Body of pancreas (tissue), 4 donors: ENCODE results near the gene TMEM106C.

ENCODE experiments used
- POLR2A ChIP-seq, 3 donors: fragments of 450-650 bp; IDR thresholded peaks; one replicate each; pipeline ENCODE4 v1.6.1; 2016; ENCODE audit warnings: antibody characterized with exemption in 3 of 3, mild to moderate bottlenecking in 2 of 3
- TF ChIP-seq, protein P1 (sequence below), 7 experiments: fragments of 450-650 bp in 4 of 7; fragments of 200-600 bp in 3 of 7; sonication (generic) in 3 of 7; IDR thresholded peaks; one replicate each; pipeline ENCODE4 v1.5.1; 2016 to 2019; ENCODE audit warnings: antibody characterized with exemption in 7 of 7

DNA sequence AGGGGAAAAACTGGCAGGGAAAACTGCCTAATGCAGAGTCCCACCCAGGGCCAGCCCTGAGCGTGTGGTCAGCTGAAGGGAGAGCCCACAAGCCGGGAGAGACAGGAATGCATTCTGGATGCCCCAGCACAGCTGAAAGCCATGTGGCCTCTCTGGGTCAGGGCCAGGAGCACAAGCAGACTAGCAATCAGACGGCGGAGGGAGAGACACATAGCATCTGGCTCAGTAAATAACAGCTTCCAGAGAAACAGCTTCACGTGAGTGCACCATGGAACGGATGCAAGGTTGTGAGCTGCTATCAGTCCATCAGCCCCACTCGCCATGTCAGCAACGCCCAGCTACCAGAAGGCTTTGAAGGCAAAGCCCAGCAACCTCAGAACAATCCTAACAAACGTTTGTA, 28.2 kb upstream of the TMEM106C start:
- TF ChIP-seq POLR2A (IDR thresholded peaks at IDR 0.05): no peak
- TF ChIP-seq, protein P1, sequence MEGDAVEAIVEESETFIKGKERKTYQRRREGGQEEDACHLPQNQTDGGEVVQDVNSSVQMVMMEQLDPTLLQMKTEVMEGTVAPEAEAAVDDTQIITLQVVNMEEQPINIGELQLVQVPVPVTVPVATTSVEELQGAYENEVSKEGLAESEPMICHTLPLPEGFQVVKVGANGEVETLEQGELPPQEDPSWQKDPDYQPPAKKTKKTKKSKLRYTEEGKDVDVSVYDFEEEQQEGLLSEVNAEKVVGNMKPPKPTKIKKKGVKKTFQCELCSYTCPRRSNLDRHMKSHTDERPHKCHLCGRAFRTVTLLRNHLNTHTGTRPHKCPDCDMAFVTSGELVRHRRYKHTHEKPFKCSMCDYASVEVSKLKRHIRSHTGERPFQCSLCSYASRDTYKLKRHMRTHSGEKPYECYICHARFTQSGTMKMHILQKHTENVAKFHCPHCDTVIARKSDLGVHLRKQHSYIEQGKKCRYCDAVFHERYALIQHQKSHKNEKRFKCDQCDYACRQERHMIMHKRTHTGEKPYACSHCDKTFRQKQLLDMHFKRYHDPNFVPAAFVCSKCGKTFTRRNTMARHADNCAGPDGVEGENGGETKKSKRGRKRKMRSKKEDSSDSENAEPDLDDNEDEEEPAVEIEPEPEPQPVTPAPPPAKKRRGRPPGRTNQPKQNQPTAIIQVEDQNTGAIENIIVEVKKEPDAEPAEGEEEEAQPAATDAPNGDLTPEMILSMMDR (IDR thresholded peaks at IDR 0.05): no peak
